ENCODE data around the gene MYBPC2.

MYBPC2 gene

DNA sequence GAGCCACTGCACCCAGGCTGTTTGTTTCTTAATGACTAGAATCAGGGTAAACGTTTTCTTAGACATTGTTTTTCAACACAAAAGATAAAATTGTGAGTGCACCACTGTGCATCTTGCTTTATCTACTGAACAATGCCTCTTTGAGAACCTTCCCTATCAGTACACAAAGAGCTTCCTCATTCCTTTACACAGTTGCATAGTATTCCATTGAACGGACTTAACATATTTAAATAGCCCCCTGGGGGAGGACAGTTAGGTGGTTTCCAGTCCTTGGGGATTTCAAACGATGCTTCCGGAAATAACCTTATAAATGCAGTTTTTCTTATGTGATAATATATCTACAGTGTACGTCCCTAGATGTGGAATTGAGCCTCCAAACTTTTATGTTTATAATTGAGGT lies 39.9 kb upstream of the MYBPC2 start:
- no peak for DNase-seq (ENCODE audit: low spot score)
- TF ChIP-seq, protein P1, sequence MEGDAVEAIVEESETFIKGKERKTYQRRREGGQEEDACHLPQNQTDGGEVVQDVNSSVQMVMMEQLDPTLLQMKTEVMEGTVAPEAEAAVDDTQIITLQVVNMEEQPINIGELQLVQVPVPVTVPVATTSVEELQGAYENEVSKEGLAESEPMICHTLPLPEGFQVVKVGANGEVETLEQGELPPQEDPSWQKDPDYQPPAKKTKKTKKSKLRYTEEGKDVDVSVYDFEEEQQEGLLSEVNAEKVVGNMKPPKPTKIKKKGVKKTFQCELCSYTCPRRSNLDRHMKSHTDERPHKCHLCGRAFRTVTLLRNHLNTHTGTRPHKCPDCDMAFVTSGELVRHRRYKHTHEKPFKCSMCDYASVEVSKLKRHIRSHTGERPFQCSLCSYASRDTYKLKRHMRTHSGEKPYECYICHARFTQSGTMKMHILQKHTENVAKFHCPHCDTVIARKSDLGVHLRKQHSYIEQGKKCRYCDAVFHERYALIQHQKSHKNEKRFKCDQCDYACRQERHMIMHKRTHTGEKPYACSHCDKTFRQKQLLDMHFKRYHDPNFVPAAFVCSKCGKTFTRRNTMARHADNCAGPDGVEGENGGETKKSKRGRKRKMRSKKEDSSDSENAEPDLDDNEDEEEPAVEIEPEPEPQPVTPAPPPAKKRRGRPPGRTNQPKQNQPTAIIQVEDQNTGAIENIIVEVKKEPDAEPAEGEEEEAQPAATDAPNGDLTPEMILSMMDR (IDR thresholded peaks at IDR 0.05; ENCODE audit: extremely low read depth, missing control alignments) = no peak

DNA sequence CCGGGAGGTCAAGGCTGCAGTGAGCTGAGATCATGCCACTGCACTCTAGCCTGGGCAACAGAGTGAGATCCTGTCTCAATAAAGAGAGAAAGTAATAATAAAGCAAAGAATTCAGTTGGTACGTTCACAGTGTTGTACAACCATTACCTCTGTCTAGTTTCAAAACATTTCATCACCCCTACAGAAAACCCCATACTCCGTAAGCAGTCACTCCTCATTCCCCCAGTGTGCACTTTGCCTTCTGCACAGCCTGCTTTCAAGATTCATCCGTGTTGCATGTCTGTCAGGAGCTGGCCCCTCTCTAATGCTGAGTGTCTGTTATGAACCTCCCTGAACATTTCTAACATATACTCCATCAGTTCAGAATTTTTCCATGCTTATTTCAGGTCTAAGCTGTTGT lies 39.1 kb upstream of the MYBPC2 start:
- TF ChIP-seq, protein P1 (IDR thresholded peaks at IDR 0.05; ENCODE audit: extremely low read depth, missing control alignments) = no peak
- DNase-seq (ENCODE audit: low spot score) = no peak

DNA sequence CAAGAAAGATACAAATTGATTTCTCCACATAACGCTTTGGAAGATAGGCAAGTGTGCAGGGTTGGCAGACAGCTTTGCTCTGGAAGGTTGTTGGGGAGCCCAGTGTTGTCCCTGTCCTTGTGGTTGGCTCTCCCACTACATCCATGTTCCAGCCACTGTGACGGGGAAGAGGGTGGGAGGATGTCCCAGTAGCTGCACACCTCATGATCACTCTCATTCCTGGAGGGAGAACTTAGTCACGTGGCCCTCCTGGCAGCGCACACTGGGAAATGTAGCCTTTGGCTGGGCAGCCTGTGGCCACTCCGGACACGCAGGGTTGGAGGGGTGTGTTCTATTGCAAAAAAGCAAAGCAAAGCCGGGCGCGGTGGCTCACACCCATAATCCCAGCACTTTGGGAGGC lies 38.7 kb upstream of the MYBPC2 start:
- no peak for DNase-seq (ENCODE audit: low spot score)
- TF ChIP-seq, protein P1 (IDR thresholded peaks at IDR 0.05; ENCODE audit: extremely low read depth, missing control alignments) = no peak

DNA sequence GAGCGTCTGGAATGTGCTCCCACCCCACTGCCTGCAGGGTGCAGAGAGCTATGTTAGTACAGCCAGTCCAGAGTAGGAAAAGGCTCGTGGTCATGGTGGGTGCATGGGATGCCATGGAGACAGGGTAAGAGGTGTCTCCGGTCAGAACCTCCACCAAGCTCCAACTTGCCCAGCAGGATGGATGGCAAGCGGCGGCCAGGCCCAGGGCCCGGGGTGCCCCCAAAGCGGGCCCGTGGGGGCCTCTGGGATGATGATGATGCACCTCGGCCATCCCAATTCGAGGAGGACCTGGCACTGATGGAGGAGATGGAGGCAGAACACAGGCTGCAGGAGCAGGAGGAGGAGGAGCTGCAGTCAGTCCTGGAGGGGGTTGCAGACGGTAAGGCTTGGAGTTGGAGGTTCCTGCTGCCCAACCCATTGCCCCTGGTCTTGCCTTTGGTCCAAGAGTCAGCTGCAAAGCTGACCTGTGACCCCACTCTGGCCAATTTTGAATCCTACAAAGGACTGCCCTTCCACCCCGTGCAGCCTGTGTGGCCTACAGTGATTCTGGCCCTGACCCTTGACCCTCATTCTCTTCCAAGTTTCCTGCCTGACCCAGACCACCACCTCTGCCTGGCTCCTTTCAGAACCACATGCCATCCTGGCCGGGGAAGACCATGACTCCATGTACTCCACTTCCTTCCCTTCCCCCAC lies 33.9 kb upstream of the MYBPC2 start:
- TF ChIP-seq, protein P1 (IDR thresholded peaks at IDR 0.05; ENCODE audit: extremely low read depth, missing control alignments) = no peak
- no peak for DNase-seq (ENCODE audit: low spot score)

DNA sequence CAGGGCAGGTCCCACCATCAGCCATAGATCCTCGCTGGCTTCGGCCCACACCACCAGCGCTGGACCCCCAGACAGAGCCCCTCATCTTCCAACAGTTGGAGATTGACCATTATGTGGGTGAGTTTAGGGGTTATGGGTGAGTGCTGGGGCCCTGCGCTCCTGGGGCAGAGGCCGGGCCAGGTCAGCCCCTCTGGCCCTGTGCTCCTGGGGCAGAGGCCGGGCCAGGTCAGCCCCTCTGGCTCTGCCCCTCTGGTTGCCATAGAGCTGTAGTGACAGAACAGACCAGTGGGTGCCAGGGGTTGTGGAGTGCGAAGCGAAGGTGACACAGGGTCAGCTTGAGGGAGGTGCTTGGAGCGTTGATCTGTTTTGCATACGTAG lies 33.3 kb upstream of the MYBPC2 start:
- no peak for DNase-seq (ENCODE audit: low spot score)

DNA sequence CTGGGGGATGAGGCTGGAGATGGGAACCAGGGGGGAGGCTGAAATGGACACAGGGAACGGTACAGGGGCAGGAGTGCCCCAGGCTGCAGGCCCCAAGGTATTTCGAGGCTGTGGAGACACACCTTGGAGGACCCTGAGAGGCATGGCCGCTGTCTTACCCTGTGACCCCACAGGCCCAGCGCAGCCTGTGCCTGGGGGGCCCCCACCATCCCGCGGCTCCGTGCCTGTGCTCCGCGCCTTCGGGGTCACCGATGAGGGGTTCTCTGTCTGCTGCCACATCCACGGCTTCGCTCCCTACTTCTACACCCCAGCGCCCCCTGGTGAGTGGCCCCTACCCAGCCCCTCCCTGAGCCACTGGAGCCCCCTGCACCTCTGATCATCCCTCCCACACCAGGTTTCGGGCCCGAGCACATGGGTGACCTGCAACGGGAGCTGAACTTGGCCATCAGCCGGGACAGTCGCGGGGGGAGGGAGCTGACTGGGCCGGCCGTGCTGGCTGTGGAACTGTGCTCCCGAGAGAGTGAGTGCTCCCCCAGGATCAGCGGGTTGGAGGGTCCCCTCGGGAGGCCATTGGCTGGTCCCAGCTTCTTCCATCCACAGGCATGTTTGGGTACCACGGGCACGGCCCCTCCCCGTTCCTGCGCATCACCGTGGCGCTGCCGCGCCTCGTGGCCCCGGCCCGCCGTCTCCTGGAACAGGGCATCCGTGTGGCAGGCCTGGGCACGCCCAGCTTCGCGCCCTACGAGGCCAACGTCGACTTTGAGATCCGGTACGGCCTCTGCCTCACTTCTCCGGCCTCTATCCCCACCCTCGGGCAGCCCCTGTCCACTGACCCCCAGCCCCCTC lies 30.9 kb upstream of the MYBPC2 start:
- TF ChIP-seq, protein P1 (IDR thresholded peaks at IDR 0.05; ENCODE audit: extremely low read depth, missing control alignments) = no peak
- DNase-seq (ENCODE audit: low spot score) = no peak

More for the DNA sequence above, 33.3 kb upstream of the MYBPC2 start:
- TF ChIP-seq, protein P1 (IDR thresholded peaks at IDR 0.05; ENCODE audit: extremely low read depth, missing control alignments) = no peak
